Stomach (tissue), 4 donors: ENCODE measurements around the gene PGPEP1.

ENCODE experiments used
- POLR2A ChIP-seq, 4 donors: fragments of 450-650 bp; IDR thresholded peaks; one replicate each; pipeline ENCODE4 v1.6.1; 2016; ENCODE audit warnings: antibody characterized with exemption in 4 of 4, control low read depth in 2 of 4, mild to moderate bottlenecking in 1 of 4, moderate library complexity in 1 of 4
- POLR2AphosphoS5 ChIP-seq, 3 donors: sonication (generic); formaldehyde crosslinking; IDR thresholded peaks; one replicate each; pipeline ENCODE4 v1.6.1; 2016; ENCODE audit warnings: antibody characterized with exemption in 3 of 3
- TF ChIP-seq, protein P1 (sequence below), 7 experiments: fragments of 450-650 bp in 4 of 7; fragments of 200-600 bp in 3 of 7; sonication (generic) in 3 of 7; IDR thresholded peaks; one replicate each; pipeline ENCODE4 v1.5.1; 2016 to 2019; ENCODE audit warnings: antibody characterized with exemption in 7 of 7, control low read depth in 2 of 7, mild to moderate bottlenecking in 1 of 7

- TF ChIP-seq, protein P1, sequence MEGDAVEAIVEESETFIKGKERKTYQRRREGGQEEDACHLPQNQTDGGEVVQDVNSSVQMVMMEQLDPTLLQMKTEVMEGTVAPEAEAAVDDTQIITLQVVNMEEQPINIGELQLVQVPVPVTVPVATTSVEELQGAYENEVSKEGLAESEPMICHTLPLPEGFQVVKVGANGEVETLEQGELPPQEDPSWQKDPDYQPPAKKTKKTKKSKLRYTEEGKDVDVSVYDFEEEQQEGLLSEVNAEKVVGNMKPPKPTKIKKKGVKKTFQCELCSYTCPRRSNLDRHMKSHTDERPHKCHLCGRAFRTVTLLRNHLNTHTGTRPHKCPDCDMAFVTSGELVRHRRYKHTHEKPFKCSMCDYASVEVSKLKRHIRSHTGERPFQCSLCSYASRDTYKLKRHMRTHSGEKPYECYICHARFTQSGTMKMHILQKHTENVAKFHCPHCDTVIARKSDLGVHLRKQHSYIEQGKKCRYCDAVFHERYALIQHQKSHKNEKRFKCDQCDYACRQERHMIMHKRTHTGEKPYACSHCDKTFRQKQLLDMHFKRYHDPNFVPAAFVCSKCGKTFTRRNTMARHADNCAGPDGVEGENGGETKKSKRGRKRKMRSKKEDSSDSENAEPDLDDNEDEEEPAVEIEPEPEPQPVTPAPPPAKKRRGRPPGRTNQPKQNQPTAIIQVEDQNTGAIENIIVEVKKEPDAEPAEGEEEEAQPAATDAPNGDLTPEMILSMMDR (IDR thresholded peaks at IDR 0.05): no peak
- TF ChIP-seq POLR2AphosphoS5 (IDR thresholded peaks at IDR 0.05) (no peak), POLR2A (IDR thresholded peaks at IDR 0.05) (no peak)
These were observed 28.3 kb downstream of the PGPEP1 start for GRCh38 chr19:18368504-18369222.
